ENCODE data around the gene BCL6. TPM values are rescaled to one million over a fixed set of nuclear protein-coding genes. Genes with fewer than 3 reads are reported as not detected.
A peak's percentile ranks its signal among the peaks of the same experiment; 100 is the strongest.

The BCL6 gene
- total RNA-seq, 1 experiment from 2014 or later, result 21.5 TPM

GRCh38 chr3:187673012-187673411 lies 72.3 kb downstream of the BCL6 start:
- intact Hi-C loops (cut with micrococcal nuclease; ENCODE audit: unreplicated experiment) (no loop called here), in situ Hi-C loops (cut with HindIII; ENCODE audit: low pct_unique_long_range_greater_than_20kb, low sequenced_read_pairs) (no loop called here)
- TF ChIP-seq REST (IDR thresholded peaks at IDR 0.05; ENCODE audit: insufficient read depth in 1 of 2, low read depth in 2 of 2, low read length in 1 of 2) (no peak), TCF7L2 (IDR thresholded peaks at IDR 0.05; ENCODE audit: low read depth, low read length) (no peak), CTCF (IDR thresholded peaks at IDR 0.05) (no peak), POLR2AphosphoS5 (IDR thresholded peaks at IDR 0.05; ENCODE audit: low read depth, low read length) (no peak), SIN3A (IDR thresholded peaks at IDR 0.05; ENCODE audit: borderline replicate concordance, insufficient read depth, low read depth, low read length) (no peak)
- BruUV-seq (replicated peaks), result no TSS peak
- Histone ChIP-seq H3K36me3 (ENCODE audit: control insufficient read depth, insufficient read depth, low read length) (no peaks in the 10 kb centered on the region), H3K4me1 (ENCODE audit: control insufficient read depth, insufficient read depth, low read length) (no peaks in the 10 kb centered on the region), H3K9me3 (ENCODE audit: control insufficient read depth, insufficient read depth, low read depth, low read length) (no peaks in the 10 kb centered on the region), H3K27ac (ENCODE audit: low read length) (no peak overlapping the region), H3K4me3 (ENCODE audit: low read depth in 2 of 2, low read length in 2 of 2) (no peak overlapping the region), H3K27me3 (ENCODE audit: control insufficient read depth, insufficient read depth, low read length) (peaks cover 15% of the 10 kb centered on the region)
- ATAC-seq, result peak; percentile 67; the same call in 1 of the 2 replicates
- ChIA-PET POLR2A (interaction anchor here (0.5 kb wide), 1 partner anchor 350 kb away, joined by 3 read pairs; no protein-coding TSS in a partner anchor), CTCF (no interaction called here)
- no peak for DNase-seq (ENCODE audit: low read depth, low spot score)

Other genes with a start within 250 kb of the BCL6 start
- not detected for gene SST, start 75.1 kb downstream of the BCL6 start, total RNA-seq (2021; ENCODE audit: unreplicated experiment)
- not detected for gene RTP2, start 42.9 kb downstream of the BCL6 start, total RNA-seq (2021; ENCODE audit: unreplicated experiment)